Measurements from ENCODE around the gene HLCS.
"Not testable (repeated sequence)": the region's sequence is repeated elsewhere in the genome, so short reads cannot be mapped to it uniquely, and the experiment has no call there.

HLCS gene

GRCh38 chr21:36966066-36966820, at the start of gene HLCS:
Gene HLCS, minus strand, starts transcription at chr21:36966669. Its CDS starts 31 bp downstream, at chr21:36966638.
- peak; percentile 49 to 62 for DNase-seq

DNA sequence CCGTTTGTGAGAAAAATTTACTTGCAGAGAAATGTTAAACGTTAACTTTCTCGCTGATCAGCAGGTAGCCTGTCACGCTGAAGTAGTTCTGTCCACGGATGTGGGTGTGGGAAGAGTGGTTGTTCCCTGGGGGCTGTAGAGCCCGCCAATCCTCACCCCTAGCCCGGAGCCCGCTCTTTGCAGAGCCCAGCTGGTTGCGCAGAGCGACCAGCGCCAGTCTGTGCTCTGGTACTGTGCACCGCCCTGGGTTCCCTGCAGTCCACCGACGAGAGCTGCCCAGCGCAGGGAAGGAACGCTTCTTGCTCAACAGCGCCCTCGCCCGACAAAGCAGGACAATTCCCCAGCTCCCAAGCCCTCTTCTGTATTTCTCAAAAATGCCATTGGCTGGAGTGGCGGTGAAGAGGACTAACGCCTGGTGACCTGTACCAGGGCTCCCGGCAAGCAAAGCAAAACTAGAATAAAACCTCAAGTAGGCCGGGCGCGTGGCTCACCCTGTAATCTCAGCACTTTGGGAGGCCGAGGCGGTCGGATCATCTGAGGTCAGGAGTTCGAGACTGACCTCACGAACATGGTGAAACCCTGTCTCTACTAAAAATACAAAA, 43.4 kb upstream of the HLCS start:
- DNase-seq: peak; percentile 37 to 88

- no peak for DNase-seq
These were observed 42.3 kb upstream of the HLCS start for GRCh38 chr21:37008724-37009123.

DNA sequence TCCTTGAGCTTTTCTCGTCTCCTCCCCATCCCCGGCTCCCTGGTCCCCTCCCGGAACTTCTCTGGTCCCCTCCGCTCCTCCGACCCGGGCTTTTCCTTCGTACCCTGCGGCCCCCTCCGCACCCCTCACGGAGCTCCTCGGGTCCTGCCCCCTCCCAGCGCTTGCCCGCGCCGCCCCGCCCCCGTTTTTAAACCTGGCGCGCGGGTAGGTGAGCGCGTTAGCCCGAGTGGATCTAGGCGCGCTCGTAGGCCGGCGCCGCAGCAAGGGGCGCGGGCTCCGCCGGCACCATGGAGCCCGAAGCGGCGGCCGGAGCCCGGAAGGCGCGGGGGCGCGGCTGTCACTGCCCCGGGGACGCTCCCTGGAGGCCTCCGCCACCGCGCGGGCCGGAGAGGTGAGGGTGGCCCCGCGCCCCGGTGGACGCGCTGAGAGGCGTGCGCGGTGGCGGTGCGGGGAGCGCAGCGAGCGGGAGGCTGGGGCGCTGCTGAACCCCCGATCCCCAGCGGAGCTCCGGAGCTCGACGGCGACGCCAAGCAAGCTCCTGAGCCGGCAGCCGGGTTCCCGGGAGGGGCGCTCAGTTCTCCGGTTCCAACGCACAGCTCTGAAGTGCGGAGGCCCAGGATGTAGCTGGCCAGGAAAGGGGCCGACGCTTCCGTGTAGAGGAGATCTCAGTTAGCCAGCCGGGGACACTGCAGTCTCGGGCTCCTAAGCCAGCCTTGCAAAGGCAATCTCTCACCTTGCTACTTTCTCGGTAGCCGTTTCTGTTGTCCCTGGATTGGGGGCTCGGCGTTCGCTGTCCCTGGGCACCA, 40.2 kb upstream of the HLCS start, which contains the start of gene RIPPLY3:
RIPPLY3 (plus strand) TSS at position 217 of the 806 bp plus-strand sequence; CDS start at position 288, 71 bp downstream.
- DNase-seq: peak in 1 of 2 donors; percentile 6

DNA sequence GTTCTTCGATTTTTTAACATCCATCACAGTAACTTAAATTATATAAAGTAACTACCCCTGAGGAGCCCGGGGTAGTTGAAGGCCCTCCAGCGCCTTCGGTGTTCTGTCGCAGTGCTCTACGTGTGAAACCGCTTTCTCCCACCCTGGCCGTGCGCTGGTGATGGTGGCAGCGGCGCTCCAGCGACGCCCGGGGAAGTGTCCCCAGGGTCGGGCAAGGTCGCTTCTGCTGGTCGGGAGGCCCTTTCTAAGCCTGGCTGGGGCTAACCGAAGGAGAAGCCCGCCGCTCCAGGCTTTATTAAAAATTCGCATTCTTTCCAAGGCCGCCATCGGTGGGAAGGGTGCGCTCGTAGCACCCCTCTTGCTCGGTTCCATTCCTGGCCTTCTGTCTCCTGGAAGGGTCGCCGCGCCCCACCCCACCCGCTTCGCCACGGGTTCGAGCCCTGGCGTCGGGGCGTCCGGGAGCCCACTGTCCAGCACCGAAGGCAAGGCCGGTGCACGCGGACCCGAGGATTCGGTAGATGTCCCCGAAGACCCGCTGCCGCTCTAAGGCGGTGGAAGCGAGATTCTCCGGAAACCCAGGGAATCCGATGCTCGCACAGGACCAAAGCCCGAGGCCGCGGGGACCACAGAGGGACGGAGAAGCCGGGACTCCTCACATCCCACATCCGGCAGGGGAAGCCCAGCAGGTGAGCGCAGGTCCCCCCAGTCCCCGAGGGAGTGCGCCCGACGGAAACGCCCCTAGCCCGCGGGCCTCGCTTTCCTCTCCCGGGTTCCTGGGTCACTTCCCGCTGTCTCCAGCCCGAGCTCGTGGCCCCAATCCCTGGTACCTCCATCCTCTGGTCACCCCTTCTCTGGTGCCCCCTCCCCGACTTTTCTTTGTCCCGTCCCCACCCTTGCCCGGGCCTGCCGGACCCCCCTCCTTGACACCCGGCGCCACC, 39.3 kb upstream of the HLCS start:
- no peak for DNase-seq

DNA sequence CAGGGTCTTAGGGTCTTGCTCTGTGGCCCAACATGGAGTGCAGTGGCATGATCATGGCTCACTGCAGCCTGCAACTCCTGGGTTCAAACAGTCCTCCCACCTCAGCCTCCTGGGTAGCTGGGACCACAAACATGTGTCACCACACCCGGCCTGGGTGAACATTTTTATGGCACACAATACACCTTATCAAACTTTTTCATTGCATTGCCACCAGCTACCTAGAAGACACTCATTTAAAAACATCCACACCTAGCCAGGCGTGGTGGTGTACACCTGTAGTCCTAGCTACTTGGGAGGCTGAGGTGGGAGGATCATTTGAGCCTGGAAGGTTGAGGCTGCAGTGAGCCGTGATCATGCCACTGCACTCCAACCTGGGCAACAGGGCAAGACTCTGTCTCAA, 37.4 kb upstream of the HLCS start:
- DNase-seq: not testable (repeated sequence)

DNA sequence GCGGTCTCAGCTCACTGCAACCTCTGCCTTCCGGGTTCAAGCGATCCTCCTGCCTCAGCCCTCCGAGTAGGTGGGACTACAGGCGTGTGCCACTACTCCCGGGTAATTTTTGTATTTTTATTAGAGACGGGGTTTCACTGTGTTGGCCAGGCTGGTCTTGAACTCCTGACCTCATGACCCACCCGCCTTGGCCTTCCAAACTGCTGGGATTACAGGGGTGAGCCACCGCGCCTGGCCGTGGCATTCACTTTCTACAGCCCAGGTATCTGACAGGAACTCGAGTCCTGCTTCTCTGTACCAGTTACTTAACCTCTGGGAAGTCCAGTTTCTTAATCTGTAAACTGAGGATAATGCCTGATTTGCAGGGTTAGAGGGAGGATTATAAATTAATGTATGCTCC, 36.4 kb upstream of the HLCS start:
- DNase-seq: not testable (repeated sequence)

GRCh38 chr21:37001441-37001840, 35.0 kb upstream of the HLCS start:
- DNase-seq: peak in 1 of 2 donors; percentile 36

GRCh38 chr21:37000381-37000780, 33.9 kb upstream of the HLCS start:
- no peak for DNase-seq

- no peak for DNase-seq
These were observed 32.8 kb upstream of the HLCS start for GRCh38 chr21:36999131-36999898.

DNA sequence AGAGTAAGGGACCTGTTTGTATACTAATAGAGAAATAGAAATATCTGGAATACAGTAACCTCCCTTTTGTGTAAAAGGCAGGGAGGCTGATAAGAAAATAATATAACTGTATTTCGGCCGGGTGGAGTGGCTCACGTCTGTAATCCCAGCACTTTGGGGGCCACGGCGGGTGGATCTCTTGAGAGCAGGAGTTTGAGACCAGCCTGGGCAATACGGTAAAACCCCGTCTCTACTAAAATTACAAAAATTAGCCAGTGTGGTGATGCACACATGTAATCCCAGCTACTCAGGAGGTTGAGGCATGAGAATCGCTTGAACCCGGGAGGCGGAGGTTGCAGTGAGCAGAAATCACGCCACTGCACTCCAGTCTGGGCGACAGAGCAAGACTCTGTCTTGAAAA, 28.8 kb upstream of the HLCS start:
- not testable (repeated sequence) for DNase-seq

DNA sequence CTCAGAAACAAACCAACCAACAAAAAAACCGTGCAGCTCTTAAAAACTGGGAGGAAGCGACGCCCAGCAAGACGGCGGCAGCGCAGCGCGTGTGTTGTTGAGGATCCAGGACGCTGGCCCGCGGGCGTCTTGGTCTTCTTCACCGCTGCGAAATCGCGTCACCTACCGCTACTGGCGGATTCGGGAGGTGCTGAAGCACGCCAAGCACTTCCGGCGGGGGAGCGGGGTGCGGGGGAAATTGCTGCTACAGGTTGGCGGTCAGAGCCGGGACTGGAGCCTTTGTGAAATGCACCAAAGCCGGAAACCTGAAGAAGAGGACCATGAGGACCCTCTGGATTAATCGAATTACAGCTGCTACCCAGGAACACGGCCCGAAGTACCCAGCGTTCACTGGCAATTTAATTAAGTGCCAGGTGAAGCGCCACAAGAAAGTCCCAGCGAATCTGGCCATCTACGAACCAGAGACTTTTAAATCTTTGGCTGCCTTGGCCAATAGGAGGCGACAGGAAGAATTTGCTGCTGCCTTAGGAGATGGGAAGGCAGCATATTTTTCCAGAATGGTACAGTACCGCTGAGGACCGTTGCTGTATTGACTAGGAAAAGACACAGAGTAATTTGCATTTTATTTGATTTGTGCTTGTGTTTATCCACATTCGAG, 28.2 kb upstream of the HLCS start:
- no peak for DNase-seq

DNA sequence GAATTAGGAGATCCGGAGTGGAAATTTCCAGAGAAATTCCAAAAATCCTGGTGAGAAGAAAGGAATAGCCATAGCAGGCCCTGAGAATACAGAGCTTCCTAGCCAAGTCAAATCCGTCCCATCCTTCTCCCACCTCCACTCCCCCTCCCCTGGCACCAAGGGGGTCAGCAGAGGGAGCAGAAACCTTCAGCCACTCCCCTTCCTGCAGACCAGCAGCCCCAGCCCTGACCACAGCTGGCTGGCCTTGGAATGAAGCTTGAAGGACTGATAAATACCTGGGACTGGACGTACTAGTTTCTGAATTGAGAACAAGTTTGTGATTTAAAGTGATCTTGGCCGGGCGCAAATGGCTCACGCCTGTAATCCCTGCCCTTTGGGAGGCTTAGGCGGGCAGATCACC, 26.2 kb upstream of the HLCS start:
- DNase-seq: no peak

- DNase-seq: no peak
These were observed 24.2 kb upstream of the HLCS start for GRCh38 chr21:36990508-36991205.

GRCh38 chr21:36989699-36990507, 23.4 kb upstream of the HLCS start:
- peak; percentile 76 to 99 for DNase-seq

- not testable (repeated sequence) for DNase-seq
These were observed 22.8 kb upstream of the HLCS start for GRCh38 chr21:36989199-36989698.

GRCh38 chr21:36988536-36988935, 22.1 kb upstream of the HLCS start:
- DNase-seq: no peak

GRCh38 chr21:36987845-36988244, 21.4 kb upstream of the HLCS start:
- no peak for DNase-seq

Measured in bone marrow (tissue), 2 donors.